ENCODE data around the gene KRTAP12-4.
"Not testable (repeated sequence)": the region's sequence is repeated elsewhere in the genome, so short reads cannot be mapped to it uniquely, and the experiment has no call there.

KRTAP12-4 gene

GRCh38 chr21:44630440-44630839, 24.0 kb downstream of the KRTAP12-4 start:
- DNase-seq (ENCODE audit: low read depth), result no peak

DNA sequence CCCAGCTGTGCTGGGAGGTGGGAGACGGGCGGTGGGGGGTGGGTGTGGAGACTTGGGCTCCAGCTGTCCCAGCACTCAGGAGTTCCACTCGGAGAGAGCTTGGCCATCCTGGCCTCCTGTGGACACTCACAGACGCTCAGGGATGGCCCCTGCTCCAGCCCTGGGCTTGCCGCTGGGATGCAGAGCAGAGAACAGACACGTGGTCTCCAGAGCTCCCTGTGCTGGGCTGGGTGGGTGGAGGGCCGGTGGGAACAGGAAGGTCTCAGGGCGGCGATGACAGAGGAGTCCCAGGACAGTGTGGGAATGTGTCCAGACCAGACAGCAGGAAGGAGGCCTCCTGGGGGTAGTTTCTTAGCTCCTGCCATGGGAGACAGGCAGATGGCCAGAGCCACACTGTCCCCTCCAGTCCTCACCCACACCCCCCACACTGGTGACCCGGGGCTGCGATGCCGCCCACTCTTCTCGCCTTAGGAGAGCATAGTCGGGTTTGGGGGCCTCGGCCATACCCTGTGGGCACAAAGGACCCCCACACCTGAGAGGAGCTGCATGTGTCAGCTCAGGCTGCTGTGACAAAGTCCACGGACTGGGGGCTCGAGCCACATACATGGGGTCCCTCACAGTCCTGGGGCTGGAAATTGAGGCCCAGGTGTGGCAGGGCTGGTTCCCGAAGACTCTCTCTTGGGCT, 25.6 kb downstream of the KRTAP12-4 start:
- DNase-seq (ENCODE audit: low read depth), result no peak

- not testable (repeated sequence) for DNase-seq (ENCODE audit: low read depth)
These were observed 26.6 kb downstream of the KRTAP12-4 start for GRCh38 chr21:44627831-44628233.

GRCh38 chr21:44627181-44627822, 27.2 kb downstream of the KRTAP12-4 start:
- not testable (repeated sequence) for DNase-seq (ENCODE audit: low read depth)

DNA sequence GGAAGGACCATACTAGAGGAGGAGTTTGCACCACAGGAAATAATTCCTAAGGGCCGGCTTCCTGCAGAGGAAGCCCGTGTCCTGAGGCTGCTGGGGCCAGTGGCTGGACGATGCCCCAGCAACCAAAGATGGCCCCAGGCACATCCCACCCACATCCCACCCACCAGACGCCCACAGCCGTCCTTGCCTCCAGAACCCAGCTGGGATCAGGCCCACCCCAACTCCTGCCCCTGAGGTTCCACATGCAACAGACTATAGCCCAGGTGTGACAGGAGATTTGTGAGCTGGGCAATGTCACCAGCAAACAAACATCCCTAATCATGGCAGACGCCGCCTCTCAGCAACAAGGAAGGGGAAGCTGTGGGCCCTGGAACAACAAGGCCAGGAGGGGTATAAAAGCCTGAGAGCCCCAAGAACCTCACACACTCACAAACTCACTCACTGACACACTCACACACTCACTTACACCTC, 27.8 kb downstream of the KRTAP12-4 start, which contains the start of gene KRTAP10-9:
KRTAP10-9 (plus strand) TSS at position 421 of the 471 bp plus-strand sequence. CDS start 79 bp downstream, outside the sequence.
- no peak for DNase-seq (ENCODE audit: low read depth)

DNA sequence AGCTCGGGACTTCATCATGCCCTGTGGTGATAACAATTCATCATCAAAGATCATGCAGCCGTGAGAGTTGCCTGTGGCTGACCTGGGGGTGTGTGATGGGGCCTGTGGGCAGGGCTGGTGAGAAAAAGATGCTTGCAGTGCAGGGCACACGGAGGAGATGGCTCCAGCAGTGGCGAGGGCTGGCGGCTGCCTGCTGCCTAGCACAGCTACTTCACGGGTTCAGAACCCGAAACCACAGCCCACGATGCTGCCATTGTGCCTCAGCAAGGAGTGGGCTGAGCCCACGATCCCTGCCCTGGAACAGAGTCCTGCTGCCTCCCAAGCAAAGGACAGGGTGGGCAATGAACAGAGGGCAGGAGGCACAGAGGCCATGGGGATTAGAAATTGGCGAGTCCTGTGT, 28.2 kb downstream of the KRTAP12-4 start:
- no peak for DNase-seq (ENCODE audit: low read depth)

DNA sequence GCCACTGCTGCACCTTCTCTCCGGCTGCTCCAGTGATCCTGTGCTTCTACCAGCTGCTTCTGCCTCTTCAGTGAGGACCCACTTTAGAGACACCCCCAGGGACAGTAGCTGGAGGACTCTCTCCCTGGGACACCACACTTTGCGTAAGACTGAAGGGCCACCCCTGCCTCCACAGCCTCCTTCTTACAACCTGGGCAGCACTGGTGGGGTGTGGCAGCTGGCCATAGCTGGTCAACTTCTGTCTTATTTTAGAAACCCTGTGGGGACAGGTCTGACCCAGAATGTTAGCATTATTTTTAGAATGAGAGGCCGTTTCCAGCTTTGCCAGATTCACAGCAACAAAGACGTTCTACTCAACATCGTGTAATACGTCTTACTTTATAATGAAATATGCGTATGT, 28.7 kb downstream of the KRTAP12-4 start:
- DNase-seq (ENCODE audit: low read depth), result no peak

DNA sequence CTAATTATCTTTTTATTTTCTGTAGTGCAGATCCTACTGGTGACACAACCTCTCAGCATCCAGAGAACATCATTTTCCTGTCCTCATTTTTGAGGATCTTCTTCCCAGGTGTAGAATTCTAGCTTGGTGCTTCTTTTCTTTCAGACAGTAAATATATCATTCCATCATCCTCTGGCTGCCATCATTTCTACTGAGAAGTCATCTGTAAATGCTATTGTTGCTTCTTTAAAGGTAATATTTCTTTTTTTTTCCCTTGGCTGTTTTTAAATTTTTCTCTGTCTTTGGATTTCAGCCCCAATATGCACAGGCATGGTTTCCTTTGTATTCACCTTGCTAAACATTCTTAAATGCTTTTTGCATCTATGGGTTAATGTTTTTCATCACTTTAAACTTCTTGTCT, 30.9 kb downstream of the KRTAP12-4 start:
- DNase-seq (ENCODE audit: low read depth), result no peak

- no peak for DNase-seq (ENCODE audit: low read depth)
These were observed 34.6 kb downstream of the KRTAP12-4 start for GRCh38 chr21:44619886-44620285.

- DNase-seq (ENCODE audit: low read depth), result no peak
These were observed 35.5 kb downstream of the KRTAP12-4 start for GRCh38 chr21:44618909-44619308.

GRCh38 chr21:44618504-44618903, 36.0 kb downstream of the KRTAP12-4 start:
- DNase-seq (ENCODE audit: low read depth), result no peak

- DNase-seq (ENCODE audit: low read depth), result no peak
These were observed 37.4 kb downstream of the KRTAP12-4 start for GRCh38 chr21:44617071-44617501.

DNA sequence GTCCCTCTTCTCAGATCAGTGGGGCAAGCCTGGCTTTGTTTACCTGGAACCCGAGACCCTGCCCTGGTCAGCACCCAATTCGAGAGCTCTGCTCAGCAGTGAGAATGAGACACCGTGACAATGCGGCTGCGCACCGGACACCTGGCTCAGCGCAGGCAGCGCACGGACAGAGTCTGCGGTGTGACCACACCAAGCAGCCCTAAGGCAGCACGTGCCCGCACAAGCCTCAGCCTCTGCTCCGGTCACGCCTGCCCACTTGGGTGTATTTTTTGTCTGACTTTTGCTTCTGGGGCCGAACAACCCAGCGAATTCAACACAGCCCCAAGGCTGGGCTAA, 37.9 kb downstream of the KRTAP12-4 start:
- DNase-seq (ENCODE audit: low read depth), result no peak

DNA sequence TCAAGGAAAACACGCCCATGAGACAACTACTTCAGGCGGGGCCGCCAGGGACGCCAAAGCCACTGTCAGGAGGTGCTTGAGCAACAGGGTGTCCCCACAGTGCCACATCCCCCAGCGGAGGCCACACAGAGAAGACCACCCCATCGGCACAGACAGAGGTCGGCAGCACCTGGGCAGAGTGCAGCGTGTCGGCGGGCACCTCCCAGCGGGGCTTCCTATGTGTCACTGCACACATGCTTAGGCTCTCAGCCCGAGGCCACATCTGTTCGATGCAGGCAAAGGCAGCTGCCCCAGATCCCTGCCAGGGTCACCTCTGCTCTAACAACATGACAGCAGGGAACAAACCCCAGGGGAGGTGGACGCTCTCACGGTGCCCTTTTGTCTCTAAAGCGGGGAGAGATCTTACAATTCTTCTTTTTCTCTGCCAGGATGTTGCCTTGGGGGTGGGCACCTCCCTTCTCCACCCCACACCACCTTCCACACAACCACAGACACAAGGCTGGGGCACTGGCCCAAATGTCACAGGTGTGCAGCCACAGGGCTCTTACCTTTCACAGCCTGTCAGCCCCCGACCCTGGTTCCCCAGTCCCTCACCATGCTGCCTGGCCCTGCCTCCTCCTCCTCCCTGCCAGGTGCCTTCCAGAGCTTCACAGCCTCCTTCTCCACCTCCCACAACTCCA, 38.4 kb downstream of the KRTAP12-4 start:
- DNase-seq (ENCODE audit: low read depth), result no peak

- no peak for DNase-seq (ENCODE audit: low read depth)
These were observed 39.0 kb downstream of the KRTAP12-4 start for GRCh38 chr21:44615466-44615865.

GRCh38 chr21:44614961-44615391, 39.5 kb downstream of the KRTAP12-4 start:
- no peak for DNase-seq (ENCODE audit: low read depth)

DNA sequence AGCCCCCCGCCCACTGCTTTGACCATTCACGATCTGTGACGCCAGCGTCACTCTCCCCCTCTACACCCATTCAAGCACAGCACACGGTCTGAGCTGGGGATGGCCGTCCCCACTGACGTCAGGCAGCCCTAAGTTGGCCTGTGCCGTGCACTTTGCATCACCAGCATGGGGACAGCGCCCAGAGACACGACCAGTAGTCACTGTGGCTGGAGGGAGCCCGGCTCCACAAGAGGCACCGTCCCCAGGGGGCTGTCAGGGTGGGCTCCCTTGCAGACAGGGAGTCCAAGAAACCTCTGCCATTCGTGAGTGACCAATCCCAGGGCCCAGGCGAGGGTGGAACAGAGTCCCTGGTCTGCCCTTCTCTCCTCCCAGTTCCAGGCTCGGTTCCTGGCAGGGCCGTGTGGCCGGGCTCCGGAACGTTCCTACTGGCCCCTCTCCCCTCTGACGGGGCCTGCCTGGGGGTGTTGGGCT, 40.3 kb downstream of the KRTAP12-4 start:
- DNase-seq (ENCODE audit: low read depth), result no peak

DNA sequence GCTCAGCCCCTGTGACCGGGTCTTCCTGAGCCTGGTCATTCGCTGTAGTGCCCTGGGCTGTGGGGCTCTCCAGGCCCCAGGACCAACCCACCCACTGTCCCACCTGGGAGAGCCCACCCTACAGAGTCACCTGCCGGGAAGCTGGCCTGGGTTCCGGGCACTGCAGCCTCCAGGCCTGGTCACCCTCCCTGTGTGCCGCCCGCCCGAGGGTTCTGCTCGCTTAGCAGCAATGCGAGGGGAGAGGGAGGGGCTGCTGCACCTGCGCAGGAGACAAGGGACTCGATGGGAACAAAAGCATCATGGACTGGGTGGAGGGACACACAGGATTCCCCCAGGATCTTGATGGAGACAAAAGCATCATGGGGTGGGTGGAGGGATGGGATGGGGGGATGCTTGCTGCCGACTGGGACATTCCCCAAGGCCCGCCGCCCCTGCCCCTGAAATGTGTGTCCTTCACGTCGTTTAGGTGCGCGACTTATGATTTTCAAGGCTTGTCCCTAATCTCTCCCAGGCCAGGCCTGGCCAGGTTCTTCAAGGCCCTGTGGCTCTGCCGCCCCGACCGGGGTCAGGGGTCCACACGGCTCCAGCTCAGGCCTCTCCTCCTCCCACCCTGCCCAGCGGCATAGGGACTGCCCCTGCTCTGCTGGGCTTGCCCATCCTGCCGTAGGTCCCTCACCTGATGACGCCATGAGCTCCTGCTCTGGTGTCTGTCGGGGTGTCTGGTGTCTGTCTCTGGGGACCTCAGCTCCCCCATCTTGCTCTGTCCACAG, 40.9 kb downstream of the KRTAP12-4 start:
- DNase-seq (ENCODE audit: low read depth), result no peak

DNA sequence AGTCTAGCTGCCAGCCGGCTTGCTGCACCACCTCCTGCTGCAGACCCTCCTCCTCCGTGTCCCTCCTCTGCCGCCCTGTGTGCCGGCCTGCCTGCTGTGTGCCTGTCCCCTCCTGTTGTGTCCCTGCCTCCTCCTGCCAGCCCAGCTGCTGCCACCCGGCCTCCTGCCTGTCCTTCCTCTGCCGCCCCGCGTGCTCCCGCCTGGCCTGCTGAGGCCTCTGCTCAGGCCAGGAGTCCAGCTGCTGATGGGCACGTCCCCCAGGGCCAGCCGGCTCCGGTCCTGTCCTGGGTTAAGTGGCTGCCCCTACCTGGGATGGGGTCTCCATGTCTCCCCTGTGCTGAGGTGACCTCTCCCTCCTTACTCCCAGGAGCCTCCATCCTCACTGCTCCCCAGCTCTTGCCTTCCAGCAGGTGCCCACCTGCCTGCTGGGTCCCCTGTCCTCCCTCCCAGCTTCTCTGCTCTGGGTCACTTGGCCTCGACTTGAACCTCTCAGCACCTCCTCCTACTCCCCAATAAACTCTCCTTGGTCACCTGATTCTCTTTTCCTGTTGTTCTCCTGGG, 41.7 kb downstream of the KRTAP12-4 start:
- DNase-seq (ENCODE audit: low read depth), result no peak

- no peak for DNase-seq (ENCODE audit: low read depth)
These were observed 42.4 kb downstream of the KRTAP12-4 start, which contains the start of gene KRTAP10-8 for GRCh38 chr21:44612029-44612486. Gene KRTAP10-8, plus strand, starts transcription at chr21:44612079. Its CDS starts 22 bp downstream, at chr21:44612101.

- no peak for DNase-seq (ENCODE audit: low read depth)
These were observed 42.9 kb downstream of the KRTAP12-4 start for GRCh38 chr21:44611551-44611950.
